HG02642 (cell line): ENCODE results near the gene LONP1.
A peak's percentile ranks its signal among the peaks of the same experiment; 100 is the strongest.

Source experiments
- ATAC-seq: cut with Tn5 transposase; IDR thresholded peaks from one replicate; pipeline ENCODE4 v1.9.1; 2021; ENCODE audit warnings: mild to moderate bottlenecking; ENCODE audit not compliant: unreplicated experiment, poor library complexity

LONP1 gene

GRCh38 chr19:5680437-5681368 is 39.2 kb downstream of the LONP1 start, which contains the start of the genes HSD11B1L and MICOS13:
TSS of gene HSD11B1L (plus strand) at chr19:5681027. CDS start at chr19:5684833, 3,806 bp downstream.
TSS of gene MICOS13 (minus strand) at chr19:5680516. CDS start at chr19:5680486, 30 bp downstream.
- ATAC-seq = peak; percentile 89

- no peak for ATAC-seq
Measured at GRCh38 chr19:5680084-5680436, 39.9 kb downstream of the LONP1 start.

GRCh38 chr19:5679289-5680083 is 40.5 kb downstream of the LONP1 start:
- ATAC-seq = no peak

DNA sequence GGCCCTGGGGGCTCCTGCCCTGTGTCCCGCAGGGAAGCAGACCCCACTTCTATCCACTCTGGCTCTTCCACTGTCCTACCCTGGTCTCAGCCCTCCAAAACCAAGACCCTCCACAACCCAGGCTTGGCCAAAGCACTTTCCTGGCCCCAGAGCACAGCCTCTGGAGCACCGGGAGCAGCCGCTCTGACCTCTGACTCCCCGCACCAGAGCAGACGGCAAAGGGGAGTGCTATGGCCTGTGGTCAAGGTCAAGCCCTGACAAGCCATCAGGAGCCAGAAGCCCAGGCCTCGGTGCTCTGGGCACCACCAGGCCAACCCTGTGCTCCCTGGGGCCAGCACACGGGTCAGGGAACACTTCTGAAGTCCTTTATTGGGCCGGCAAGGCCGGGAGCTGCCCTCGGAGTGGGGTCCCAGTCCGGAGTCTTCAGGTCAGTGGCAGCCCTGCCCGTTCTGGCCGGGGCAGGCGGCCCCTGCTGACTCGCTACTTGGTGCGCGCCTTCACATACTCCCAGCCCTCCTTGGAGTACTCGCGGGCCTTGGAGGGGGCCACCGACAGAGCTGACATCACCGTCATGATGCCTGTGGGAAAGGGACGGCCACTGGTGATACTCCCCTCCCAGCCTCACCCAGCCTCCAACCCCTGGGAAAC is 41.8 kb downstream of the LONP1 start:
- ATAC-seq = no peak

DNA sequence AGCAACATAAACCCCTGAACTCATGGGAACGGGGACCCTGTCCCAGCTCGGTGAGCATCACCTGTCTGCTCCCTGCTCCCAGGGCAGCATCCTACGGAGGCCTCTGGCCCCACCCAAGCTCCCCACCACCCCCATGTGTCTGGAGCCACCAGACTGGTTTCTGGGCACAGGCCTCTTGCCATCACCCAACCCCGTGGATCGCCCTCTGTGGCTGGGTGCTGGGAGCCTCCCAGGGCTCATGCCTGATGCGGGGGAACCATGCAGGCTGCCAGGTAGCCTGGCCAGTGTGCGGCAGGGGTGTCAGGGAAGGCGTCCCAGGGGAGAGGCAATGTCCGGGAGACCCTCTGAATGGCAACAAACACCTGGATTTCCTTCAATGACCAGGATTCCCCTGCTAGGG is 42.4 kb downstream of the LONP1 start:
- no peak for ATAC-seq

GRCh38 chr19:5677136-5677535 is 42.8 kb downstream of the LONP1 start:
- ATAC-seq = no peak

DNA sequence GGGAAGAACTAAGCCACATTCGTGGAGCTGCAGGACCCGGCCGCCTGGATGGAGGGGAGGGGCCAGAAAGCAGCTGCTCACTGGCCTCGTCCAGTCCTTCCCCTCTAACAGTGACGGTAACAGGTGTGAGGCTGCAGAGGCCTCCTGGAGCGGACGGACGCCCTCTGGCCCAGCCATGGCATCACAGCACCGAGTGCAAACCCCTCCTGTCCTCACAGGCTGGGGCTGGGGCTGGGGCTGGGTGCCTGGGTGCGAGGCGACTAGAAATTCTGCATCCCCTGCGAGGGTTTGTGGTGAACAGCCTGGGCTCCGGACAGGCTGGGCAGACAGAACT is 43.2 kb downstream of the LONP1 start:
- ATAC-seq = no peak

DNA sequence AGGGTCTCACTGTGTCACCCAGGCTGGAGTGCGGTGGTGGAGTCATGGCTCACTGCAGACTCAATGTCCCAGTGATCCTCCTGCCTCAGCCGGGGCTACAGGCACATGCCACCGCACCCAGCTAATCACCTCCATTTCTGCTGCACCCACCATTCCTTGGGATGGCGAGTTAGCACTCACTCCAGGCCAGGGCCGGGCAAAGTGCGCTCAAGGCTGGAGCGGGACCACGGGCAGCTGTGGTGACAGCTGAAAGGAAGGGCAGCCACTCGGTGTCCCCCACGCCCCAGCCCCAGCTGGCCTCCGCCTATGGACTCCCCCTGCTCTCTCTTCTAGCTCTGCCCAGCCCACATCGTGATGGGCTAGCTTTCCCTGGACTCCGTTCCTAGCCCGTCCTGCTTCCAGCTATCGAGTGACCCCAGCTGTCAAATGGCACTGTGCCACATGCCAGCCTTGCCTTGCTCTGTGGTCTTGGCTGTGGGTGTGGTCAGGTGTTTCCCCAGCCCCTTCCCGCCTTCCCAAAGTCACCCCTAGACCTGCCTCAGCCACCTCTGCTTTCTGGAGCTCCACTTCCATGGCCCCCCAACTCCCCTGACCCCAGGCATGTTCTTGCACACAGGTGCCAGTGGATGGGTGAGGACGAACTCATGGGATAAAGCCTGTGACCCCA is 43.7 kb downstream of the LONP1 start:
- no peak for ATAC-seq

- ATAC-seq = no peak
Measured at GRCh38 chr19:5674714-5675113, 45.2 kb downstream of the LONP1 start.

GRCh38 chr19:5673752-5674151 is 46.2 kb downstream of the LONP1 start:
- no peak for ATAC-seq

- no peak for ATAC-seq
Measured at GRCh38 chr19:5672708-5673459, 47.1 kb downstream of the LONP1 start.

DNA sequence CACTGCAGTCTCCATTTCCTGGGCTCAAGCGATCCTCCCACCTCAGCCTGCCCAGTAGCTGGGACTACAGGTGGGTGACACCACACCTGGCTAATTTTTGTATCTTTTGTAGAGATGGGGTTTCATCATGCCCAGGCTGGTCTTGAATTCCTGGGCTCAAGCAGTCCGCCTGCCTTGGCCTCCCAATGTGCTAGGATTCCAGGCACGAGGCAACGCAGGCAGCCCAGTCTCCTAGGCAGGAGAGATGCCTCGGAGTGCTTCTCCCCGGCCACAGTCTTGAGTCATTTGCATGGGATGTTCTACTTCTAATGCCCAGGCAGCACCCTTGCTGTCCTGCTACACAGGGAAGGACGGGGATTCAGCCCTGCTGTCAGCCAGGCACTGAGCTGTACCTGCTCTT is 48.3 kb downstream of the LONP1 start:
- ATAC-seq = no peak

- no peak for ATAC-seq
Measured at GRCh38 chr19:5669212-5669611, 50.7 kb downstream of the LONP1 start.

DNA sequence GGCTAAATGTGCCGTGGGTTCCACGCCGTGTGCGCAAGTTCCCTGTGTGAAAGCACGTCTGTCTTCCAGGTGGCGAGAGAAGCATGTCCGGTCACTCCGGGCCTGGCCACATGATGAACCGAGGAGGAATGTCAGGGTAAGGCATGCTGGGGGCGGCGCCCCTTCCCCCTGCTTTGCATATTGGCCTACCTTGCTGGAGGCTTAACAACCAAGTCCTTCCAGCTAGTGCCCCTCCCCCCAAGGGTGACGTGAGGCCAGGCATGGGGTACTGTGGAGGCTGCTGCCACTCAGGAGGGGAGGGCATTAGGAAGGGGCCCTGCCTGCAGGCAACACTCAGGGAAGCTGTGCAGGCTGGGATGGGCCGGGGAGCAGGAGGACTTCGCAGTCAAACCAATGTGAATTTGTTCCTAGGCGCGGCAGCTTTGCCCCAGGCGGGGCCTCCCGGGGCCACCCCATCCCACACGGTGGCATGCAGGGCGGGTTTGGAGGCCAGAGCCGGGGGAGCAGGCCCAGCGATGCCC is 52.1 kb downstream of the LONP1 start:
- no peak for ATAC-seq

GRCh38 chr19:5666921-5667610 is 52.9 kb downstream of the LONP1 start:
- ATAC-seq = no peak

GRCh38 chr19:5665781-5666513 is 54.0 kb downstream of the LONP1 start:
- peak; percentile 49 for ATAC-seq

- no peak for ATAC-seq
Measured at GRCh38 chr19:5664515-5664914, 55.4 kb downstream of the LONP1 start.

- ATAC-seq = no peak
Measured at GRCh38 chr19:5663904-5664303, 56.0 kb downstream of the LONP1 start.
